Fibroblast of lung (primary cell): ENCODE results near the gene GPR156. TPM values are rescaled to one million over a fixed set of nuclear protein-coding genes. Genes with fewer than 3 reads are reported as not detected.

Experiments used
- DNase-seq, 2 donors: peaks; one replicate each; pipeline versions ENCODE4 v3.0.0 to v3.0.0-alpha.2; 2010; ENCODE audit warnings: low read depth in 2 of 2
- H2AFZ ChIP-seq: 2 replicates; pipeline ENCODE4 v1.5.1; 2012; ENCODE audit warnings: low read length, control low read depth, inconsistent platforms
- H3K27ac ChIP-seq: 2 replicates; pipeline ENCODE4 v1.5.1; 2011; ENCODE audit warnings: low read length, control low read depth; ENCODE audit not compliant: insufficient read depth
- H3K27me3 ChIP-seq: 2 replicates; pipeline ENCODE4 v1.5.1; 2011; ENCODE audit warnings: mild to moderate bottlenecking, low read length; ENCODE audit not compliant: control insufficient read depth, insufficient read depth
- H3K36me3 ChIP-seq: 2 replicates; pipeline ENCODE4 v1.5.1; 2011; ENCODE audit warnings: low read length; ENCODE audit not compliant: control insufficient read depth, insufficient read depth
- H3K4me1 ChIP-seq: 2 replicates; pipeline ENCODE4 v1.5.1; 2011; ENCODE audit warnings: low read length; ENCODE audit not compliant: control insufficient read depth, insufficient read depth; ENCODE audit errors: extremely low read depth
- H3K4me2 ChIP-seq: 2 replicates; pipeline ENCODE4 v1.5.1; 2011; ENCODE audit warnings: low read length, control low read depth; ENCODE audit not compliant: insufficient read depth; ENCODE audit errors: extremely low read depth
- H3K4me3 ChIP-seq, 4 experiments: fragments of 200-600 bp in 1 of 4; sonication (generic) in 1 of 4; replicated peaks in 1 of 4; 2 replicates each; pipeline ENCODE4 v1.5.1; 2011 to 2016; ENCODE audit warnings: low read length in 4 of 4, low read depth in 3 of 4, mild to moderate bottlenecking in 3 of 4, control low read depth in 2 of 4, inconsistent platforms in 1 of 4, mixed read lengths in 1 of 4; ENCODE audit not compliant: insufficient read depth in 1 of 4; ENCODE audit errors: control extremely low read depth in 1 of 4
- H3K79me2 ChIP-seq: 2 replicates; pipeline ENCODE4 v1.5.1; 2012; ENCODE audit warnings: mild to moderate bottlenecking, low read length, inconsistent platforms; ENCODE audit not compliant: control insufficient read depth, insufficient read depth
- H3K9ac ChIP-seq: 2 replicates; pipeline ENCODE4 v1.5.1; 2011; ENCODE audit warnings: mild to moderate bottlenecking, low read length, control low read depth; ENCODE audit not compliant: insufficient read depth
- H3K9me3 ChIP-seq: 2 replicates; pipeline ENCODE4 v1.5.1; 2012; ENCODE audit warnings: low read depth, low read length; ENCODE audit not compliant: control insufficient read depth, insufficient read depth
- H4K20me1 ChIP-seq: 2 replicates; pipeline ENCODE4 v1.5.1; 2011; ENCODE audit warnings: low read length; ENCODE audit not compliant: control insufficient read depth, insufficient read depth; ENCODE audit errors: extremely low read depth
- CTCF ChIP-seq, 2 donors: IDR thresholded peaks in 1 of 2; conservative IDR thresholded peaks in 1 of 2; 1 replicate in 1 of 2; 2 replicates in 1 of 2; pipeline ENCODE4 v1.5.1; 2011 to 2012; ENCODE audit warnings: low read length in 2 of 2, control low read depth in 1 of 2, inconsistent platforms in 1 of 2, low read depth in 1 of 2, mild to moderate bottlenecking in 1 of 2
- EZH2 ChIP-seq: IDR thresholded peaks from 2 replicates; pipeline ENCODE4 v1.5.1; 2012; ENCODE audit warnings: low read length, control low read depth, mild to moderate bottlenecking; ENCODE audit errors: missing control alignments
- polyA plus RNA-seq, 2 donors: library from polyadenylated mRNA; depleted of rRNA in 1 of 2; stranded (reverse) in 1 of 2; unstranded in 1 of 2; fragments of >200 nt; gene quantifications; 2 replicates each; pipeline ENCODE4 v1.2.1, GENCODE V29; 2011 to 2012; ENCODE audit warnings: missing spikeins in 1 of 2
- total RNA-seq: library from RNA; depleted of rRNA; stranded (reverse); fragments of >200 nt; gene quantifications from 2 replicates; pipeline ENCODE4 v1.2.1, GENCODE V29; 2014

Gene GPR156
- total and polyA plus RNA-seq, 2 donors (not counting 1 experiment from before 2014, with no cell fraction given), result 0.33 to 0.42 TPM

DNA sequence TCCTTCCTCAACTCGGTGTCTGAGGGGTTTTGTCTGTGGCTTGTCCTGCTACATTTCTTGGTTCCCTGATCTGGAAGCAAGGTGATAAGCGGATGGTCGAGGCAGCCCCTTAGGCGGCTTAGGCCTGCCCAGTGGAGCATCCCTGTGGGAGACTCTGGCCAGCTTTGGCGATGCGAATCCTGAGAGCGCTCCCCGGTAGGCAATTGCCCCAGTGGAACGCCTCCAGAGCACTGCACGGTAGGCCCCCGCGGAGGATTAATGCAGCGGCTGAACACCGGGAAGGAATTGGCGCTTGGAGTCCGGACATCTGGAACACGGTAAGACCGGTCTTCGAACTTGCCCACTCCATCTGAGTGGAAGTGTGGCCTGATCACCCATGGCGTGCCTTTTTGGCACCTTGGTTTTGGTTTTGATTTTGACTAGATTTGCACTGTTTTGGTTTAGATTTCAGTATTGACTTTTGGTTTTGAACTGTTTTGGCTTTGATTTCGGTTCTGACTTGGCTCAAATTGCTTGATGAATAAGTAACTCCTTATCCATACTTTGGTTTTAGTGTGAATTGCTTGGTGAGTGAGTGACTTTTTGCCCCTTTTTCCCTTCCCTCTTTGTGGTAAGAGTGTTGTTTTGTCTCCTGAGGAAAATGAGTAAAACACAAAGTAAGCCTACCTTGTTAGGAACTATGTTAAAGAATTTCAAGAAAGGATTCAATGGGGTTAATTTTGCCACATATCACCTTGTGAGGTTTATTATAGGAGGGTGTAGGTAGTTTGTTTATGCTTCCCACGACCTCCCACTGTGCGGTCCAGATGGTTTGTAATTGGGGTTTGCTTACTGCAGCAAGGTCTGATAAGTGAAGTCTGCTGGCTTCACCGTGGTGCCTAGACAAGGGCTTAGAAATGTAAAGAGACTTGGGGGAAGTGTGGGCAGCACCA, 27.1 kb upstream of the GPR156 start:
- no peak overlapping the region for H3K4me2 ChIP-seq
- no peaks in the 10 kb centered on the region for H3K4me1 ChIP-seq
- no peaks in the 10 kb centered on the region for H3K36me3 ChIP-seq
- no peak overlapping the region for H3K27ac ChIP-seq
- H3K9ac ChIP-seq, result no peak overlapping the region
- no peak overlapping the region for H3K4me3 ChIP-seq
- no peaks in the 10 kb centered on the region for H3K27me3 ChIP-seq
- TF ChIP-seq CTCF (conservative IDR thresholded peaks at IDR 0.05 in 1 of 2, IDR thresholded peaks at IDR 0.05 in 1 of 2; ENCODE audit: low read depth in 1 of 2, low read length in 2 of 2) (no peak), EZH2 (no peak)
- no peak overlapping the region for H2AFZ ChIP-seq
- no peak for DNase-seq
- no peaks in the 10 kb centered on the region for H3K9me3 ChIP-seq
- H4K20me1 ChIP-seq, result no peaks in the 10 kb centered on the region
- no peaks in the 10 kb centered on the region for H3K79me2 ChIP-seq

DNA sequence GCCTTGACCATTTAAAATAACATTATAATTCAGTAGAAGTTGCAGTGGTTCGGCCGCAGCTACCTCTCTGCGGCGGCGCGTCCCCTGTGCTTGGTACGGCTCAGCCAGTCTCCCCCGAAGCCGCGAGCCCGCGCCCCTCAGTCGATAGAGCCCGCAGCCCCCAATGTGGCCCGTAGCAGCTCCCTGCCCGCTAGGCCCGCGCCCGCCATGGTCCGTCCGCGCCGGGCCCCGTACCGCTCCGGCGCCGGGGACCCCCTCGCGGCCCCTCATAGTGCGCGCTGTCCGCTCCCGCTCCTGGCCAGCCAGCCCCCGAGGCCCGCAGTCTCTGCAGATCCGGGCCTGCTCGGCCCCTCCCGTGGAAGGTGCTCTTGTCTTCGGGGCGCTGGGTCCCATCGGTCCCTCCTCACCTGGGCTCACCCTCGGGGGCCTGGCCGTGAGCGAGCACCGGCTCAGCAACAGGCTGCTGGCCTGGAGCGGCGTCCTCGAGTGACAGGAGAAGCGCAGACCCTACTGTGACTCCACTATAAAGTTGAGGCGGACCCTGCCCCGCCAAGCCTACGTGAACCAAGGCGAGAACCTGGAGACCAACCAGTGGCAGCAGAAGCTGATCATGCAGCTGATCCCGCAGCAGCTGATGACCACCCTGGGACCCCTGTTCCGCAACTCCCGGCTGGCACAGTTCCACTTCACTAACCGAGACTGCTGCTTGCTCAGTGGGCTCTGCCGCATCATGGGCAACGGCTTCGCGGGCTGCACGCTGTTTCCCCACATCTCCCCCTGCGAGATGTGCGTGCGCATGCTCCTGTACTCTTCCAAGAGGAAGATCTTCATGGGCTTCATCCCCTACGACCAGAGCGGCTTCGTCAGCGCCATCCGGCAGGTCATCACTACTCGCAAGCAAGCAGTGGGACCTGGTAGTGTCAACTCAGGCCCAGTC, 21.8 kb upstream of the GPR156 start:
- no peaks in the 10 kb centered on the region for H3K27me3 ChIP-seq
- no peak overlapping the region for H3K27ac ChIP-seq
- no peaks in the 10 kb centered on the region for H4K20me1 ChIP-seq
- no peak overlapping the region for H3K4me2 ChIP-seq
- no peak overlapping the region for H2AFZ ChIP-seq
- DNase-seq, result no peak
- no peaks in the 10 kb centered on the region for H3K79me2 ChIP-seq
- no peak overlapping the region for H3K4me3 ChIP-seq
- TF ChIP-seq EZH2 (no peak), CTCF (conservative IDR thresholded peaks at IDR 0.05 in 1 of 2, IDR thresholded peaks at IDR 0.05 in 1 of 2; ENCODE audit: low read depth in 1 of 2, low read length in 2 of 2) (no peak)
- H3K9ac ChIP-seq, result no peak overlapping the region
- no peaks in the 10 kb centered on the region for H3K36me3 ChIP-seq
- H3K4me1 ChIP-seq, result no peaks in the 10 kb centered on the region
- no peaks in the 10 kb centered on the region for H3K9me3 ChIP-seq

DNA sequence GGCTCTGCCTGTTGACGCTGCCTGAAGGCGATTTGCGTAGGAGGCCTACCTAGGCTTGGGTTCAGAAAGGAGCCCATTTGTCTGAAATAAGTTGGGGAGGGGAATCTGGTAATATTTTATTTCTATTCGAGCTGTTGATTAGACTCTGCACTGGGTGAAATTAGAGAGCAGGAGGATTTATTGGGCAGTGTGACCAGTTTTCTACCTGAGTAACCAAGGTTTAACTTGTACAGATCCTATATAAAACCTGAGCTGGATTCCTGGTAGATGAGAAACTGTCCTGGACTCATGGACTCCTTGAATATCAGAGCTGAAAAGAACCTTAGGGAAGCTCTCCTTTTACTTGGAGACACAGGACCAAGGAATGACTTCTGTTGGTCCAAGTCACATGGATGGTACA, 19.6 kb upstream of the GPR156 start:
- H3K9ac ChIP-seq, result no peak overlapping the region
- H3K27ac ChIP-seq, result no peak overlapping the region
- no peaks in the 10 kb centered on the region for H3K9me3 ChIP-seq
- no peak for TF ChIP-seq CTCF (conservative IDR thresholded peaks at IDR 0.05 in 1 of 2, IDR thresholded peaks at IDR 0.05 in 1 of 2; ENCODE audit: low read depth in 1 of 2, low read length in 2 of 2)
- H3K4me1 ChIP-seq, result no peaks in the 10 kb centered on the region
- H3K79me2 ChIP-seq, result no peaks in the 10 kb centered on the region
- H3K36me3 ChIP-seq, result no peaks in the 10 kb centered on the region
- no peak overlapping the region for H3K4me2 ChIP-seq
- H4K20me1 ChIP-seq, result no peaks in the 10 kb centered on the region
- DNase-seq, result no peak
- no peak overlapping the region for H3K4me3 ChIP-seq
- H3K27me3 ChIP-seq, result no peaks in the 10 kb centered on the region
- no peak overlapping the region for H2AFZ ChIP-seq
